ENCODE measurements around the gene USF1.
"Not testable (repeated sequence)": the region's sequence is repeated elsewhere in the genome, so short reads cannot be mapped to it uniquely, and the experiment has no call there.

The USF1 gene

GRCh38 chr1:161018631-161018930 is 27.2 kb downstream of the USF1 start:
- no peak for DNase-seq

DNA sequence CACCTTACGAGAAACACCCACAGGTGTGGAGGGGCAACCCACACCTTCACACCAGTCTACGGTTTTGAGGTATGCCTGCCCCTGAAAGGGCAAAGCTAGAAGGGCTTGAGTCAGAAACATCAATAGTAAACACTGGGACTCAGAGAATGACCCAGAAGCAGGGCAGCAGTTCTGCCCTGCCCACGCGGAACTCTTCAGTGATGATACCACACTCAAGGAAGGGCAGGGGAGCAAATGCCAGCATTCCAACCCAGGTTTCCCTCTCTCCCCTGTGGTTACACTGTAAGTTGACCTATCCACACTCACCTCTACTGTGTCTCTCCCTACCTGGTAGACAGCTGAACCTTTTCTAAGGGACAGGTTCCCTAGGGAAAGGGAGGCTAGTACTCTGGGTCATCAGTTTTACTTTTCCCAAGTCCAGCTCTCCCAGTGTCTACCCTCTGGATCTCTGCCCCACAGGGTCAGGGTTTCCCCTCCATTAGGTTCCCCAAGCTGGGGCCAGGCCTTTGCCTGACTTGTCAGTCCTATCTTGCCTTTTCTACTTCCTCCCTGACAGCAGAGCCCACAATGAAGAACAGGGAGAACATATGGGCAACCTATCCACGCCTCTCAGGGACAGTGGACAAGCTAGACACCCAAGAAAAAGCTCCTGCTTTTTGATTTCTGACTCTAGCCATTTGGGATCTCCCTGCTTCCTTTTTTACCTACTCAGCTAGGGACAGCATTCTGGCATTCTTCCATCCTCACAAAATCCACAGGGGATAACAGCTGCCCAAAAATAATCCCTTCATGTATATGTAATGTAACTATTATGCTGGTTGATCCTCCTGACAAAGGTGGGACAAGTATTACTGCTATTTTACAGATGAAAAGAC is 27.8 kb downstream of the USF1 start:
- DNase-seq: no peak

DNA sequence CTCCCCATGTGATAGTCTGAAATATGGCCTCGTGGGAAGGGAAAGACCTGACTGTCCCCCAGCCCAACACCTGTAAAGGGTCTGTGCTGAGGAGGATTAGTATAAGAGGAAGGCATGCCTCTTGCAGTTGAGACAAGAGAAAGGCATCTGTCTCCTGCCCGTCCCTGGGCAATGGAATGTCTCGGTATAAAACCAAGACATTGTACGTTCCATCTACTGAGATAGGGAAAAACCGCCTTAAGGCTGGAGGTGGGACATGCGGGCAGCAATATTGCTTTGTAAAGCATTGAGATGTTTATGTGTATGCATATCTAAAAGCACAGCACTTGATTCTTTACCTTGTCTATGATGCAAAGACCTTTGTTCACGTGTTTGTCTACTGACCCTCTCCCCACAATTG is 28.6 kb downstream of the USF1 start:
- not testable (repeated sequence) for DNase-seq

DNA sequence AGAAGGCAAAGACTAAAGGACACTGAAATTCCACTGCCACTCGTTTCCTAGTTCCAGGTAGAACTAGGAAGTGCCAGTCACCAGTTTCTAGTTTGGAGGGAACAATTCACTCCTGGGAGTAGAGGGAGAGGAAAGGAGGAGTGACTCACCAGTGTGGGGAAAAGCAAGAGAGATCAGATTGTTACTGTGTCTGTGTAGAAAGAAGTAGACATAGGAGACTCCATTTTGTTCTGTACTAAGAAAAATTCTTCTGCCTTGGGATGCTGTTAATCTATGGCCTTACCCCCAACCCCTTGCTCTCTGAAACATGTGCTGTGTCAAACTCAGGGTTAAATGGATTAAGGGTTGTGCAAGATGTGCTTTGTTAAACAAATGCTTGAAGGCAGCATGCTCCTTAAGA is 29.1 kb downstream of the USF1 start:
- DNase-seq: not testable (repeated sequence)

GRCh38 chr1:161013488-161014230 is 32.1 kb downstream of the USF1 start:
- no peak for DNase-seq

- DNase-seq: no peak
Measured at GRCh38 chr1:161013131-161013487, 32.7 kb downstream of the USF1 start.

GRCh38 chr1:161012420-161012819 is 33.4 kb downstream of the USF1 start:
- no peak for DNase-seq

DNA sequence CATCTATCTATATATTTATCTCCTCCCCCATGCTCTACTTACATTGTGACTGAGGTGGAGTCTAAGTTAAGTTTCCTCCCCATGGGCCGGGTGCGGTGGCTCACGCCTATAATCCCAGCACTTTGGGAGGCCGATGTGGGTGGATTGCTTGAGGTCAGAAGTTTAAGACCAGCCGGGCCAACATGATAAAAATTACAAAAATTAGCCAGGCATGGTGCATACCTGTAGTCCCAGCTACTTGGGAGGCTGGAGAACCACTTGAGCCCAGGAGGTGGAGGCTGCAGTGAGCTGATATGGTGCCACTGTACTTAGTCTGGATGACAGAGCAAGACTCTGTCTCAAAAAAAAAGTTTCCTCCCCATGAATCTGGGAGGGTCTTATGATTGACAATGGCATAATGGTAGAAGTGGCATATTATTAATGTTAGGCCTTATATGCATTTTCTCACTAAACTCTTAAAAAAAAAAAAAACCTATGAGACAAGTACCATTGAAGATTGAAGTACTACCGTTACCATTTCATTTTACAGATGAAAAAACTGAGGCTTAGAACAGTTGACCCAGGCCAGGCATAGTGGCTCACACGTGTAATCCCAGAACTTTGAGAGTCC is 36.1 kb downstream of the USF1 start:
- no peak for DNase-seq

DNA sequence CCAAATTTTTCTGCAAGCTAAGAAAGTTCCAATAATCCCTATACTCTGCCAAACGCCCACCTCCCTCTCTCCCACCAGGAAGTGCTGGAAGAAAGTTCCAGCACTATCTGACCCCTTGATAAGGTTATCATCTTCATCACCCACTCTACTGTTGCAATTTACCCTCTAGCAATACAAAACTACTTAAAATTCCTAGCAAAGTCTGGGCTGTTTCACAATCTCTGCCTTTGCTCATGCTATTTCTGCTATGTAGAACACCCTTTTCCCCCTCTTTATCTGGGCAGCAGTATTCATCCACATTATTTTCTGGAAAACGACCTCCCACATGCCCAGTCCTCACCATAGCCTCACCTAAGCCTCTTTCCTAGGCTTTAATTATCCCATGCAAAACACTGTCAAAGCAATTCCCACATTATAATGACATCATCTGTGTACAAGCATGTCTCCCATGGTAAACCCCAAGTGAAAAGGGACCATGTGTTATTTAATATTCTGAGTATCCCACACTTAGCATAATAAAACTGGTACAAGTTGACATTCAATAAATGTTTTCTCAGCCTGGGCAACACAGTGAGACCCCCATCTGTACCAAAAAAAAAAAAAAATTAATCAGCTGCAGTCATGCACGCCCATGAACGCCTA is 36.8 kb downstream of the USF1 start:
- no peak for DNase-seq

- DNase-seq: no peak
Measured at GRCh38 chr1:161007369-161007768, 38.4 kb downstream of the USF1 start.

GRCh38 chr1:161006563-161006962 is 39.2 kb downstream of the USF1 start:
- no peak for DNase-seq

GRCh38 chr1:161001525-161001924 is 44.3 kb downstream of the USF1 start:
- DNase-seq: no peak

DNA sequence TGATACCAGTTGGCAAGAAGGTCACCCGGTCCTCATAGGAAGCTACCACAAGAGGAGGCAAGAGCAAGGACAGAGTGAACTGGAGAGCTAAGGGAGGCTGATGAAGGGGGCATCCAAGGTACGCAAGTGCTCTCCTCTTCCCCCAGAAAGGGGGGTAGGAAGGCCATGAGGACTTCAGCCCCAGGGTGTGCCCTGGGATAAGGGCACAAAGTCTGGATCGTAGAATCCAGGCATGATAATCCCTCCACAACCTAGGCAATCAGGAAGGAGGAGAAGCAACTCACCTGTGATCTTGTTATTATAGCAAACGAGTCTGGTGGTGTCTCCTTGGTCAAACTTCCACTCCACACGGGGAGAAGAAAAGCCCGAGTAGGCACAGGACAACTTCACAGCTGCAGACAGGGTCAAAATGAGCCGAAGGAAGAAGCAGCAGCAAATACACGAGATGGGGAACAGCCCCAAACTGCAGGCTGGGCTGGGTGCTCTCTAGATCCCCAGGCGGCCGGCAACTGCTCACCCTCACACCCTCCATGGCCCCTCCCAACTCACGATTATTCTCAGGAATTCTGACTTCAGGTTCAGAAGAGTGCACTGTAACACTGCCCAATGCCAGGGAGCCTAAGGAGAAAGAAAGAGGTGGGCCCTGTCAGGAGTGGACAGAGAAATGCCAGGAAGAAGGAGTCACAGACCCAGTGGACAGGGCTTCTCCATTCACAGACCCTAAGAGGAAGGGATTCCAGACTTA is 44.9 kb downstream of the USF1 start:
- no peak for DNase-seq

- no peak for DNase-seq
Measured at GRCh38 chr1:160999376-160999775, 46.4 kb downstream of the USF1 start.

DNA sequence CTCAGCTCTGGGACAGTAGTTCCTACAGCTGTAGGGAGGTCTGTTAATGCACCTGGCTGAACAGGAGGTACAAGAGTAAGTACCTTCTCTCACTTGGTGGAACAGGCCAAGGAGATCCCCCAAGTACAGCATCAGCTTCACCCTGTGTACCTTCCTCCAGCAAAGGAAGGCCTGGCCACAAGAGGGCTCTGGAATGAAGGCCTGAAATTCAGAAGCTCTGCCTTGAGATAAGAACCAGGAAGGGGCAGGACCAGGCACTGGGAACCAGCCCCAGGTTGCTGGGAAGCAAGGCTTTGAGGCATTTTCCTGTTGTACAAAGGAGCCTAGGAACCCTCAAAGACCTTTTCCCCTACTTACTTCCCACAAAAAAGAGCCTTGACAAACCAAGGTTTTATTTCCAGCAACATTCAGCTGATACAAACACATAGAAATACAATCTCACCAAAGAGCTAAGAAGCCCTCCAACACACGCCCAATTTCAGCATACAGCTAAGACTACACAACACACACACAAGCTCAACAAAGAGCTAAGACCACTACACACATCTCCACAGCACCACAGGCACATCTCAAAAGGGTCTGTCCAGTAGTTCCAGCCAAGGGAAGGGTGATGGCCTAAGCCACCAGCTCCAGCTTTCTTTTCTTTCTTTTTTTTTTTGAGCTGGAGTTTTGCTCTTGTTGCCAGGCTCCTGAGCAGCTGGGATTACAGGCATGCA is 48.3 kb downstream of the USF1 start:
- DNase-seq: no peak

- no peak for DNase-seq
Measured at GRCh38 chr1:160996178-160996577, 49.6 kb downstream of the USF1 start.

DNA sequence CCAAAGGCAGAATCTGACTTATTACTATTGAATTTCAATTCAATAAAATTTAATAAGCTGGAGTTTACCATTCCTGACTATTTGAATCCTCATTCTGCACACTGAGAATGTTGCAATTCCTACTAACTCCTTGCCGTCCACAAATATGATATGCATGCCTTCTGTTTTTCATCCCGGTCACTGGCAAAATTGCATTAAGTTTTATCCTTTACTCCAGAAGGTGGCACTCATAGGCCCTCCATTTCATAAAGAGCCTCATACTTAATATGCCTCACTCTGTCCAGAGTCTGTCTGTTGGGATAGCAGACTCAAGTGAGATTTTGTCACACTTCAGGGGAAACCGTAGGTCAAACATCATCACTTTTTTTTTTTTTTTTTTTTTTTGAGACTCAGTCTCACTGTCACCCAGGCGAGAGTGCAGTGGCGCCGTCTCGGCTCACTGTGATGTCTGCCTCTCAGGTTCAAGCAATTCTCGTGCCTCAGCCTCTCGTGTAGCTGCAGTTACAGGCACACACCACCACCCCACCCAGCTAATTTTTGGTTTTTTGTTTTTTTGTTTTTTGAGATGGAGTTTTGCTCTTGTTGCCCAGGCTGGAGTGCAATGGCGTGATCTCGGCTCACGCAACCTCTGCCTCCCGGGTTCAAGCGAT is 52.1 kb downstream of the USF1 start:
- DNase-seq: no peak

DNA sequence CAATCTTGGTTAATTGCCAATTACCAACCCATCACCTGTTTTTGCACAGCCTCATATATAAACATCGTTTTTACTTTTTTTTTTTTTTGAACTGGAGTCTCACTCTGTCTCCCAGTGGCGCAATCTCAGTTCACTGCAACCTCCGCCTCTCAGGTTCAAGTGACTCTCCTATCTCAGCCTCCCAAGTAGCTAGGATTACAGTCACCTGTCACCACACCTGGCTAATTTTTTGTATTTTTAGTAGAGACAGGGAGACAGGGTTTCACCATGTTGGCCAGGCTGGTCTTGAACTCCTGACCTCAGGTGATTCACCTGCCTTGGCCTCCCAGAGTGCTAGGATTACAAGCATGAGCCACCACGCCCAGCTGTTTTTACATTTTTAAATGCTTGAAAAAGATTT is 53.7 kb downstream of the USF1 start:
- not testable (repeated sequence) for DNase-seq
